Upper lobe of left lung (tissue), 6 donors: ENCODE results near the gene PARP4. TPM values are rescaled to one million over a fixed set of nuclear protein-coding genes. Genes with fewer than 3 reads are reported as not detected.
"Not testable (repeated sequence)": the region's sequence is repeated elsewhere in the genome, so short reads cannot be mapped to it uniquely, and the experiment has no call there.

Experiments
- ATAC-seq, 2 donors: fragments of 200-7000 bp; cut with Tn5 transposase; one replicate each; pipeline ENCODE4 v1.9.1; 2022; ENCODE audit warnings: mild to moderate bottlenecking in 2 of 2, moderate library complexity in 2 of 2; ENCODE audit not compliant: low FRiP score in 2 of 2
- DNase-seq, 2 donors: peaks; one replicate each; pipeline ENCODE4 v3.0.0-alpha.2; 2019 to 2020
- H3K27ac ChIP-seq, 4 donors: fragments of 200-600 bp; sonication (generic); one replicate each; pipeline ENCODE4 v1.5.1; 2016 to 2019
- H3K27me3 ChIP-seq, 4 donors: fragments of 200-600 bp; sonication (generic); one replicate each; pipeline ENCODE4 v1.5.1; 2017 to 2019
- H3K36me3 ChIP-seq, 4 donors: fragments of 200-600 bp; sonication (generic); one replicate each; pipeline ENCODE4 v1.5.1; 2016 to 2019
- H3K4me1 ChIP-seq, 4 donors: fragments of 200-600 bp; sonication (generic); one replicate each; pipeline ENCODE4 v1.5.1; 2018 to 2019
- H3K4me3 ChIP-seq, 4 donors: fragments of 200-600 bp; sonication (generic); one replicate each; pipeline ENCODE4 v1.5.1; 2017 to 2019; ENCODE audit warnings: mild to moderate bottlenecking in 2 of 4, moderate library complexity in 1 of 4
- H3K9me3 ChIP-seq, 4 donors: fragments of 200-600 bp; sonication (generic); one replicate each; pipeline ENCODE4 v1.5.1; 2018 to 2019
- EP300 ChIP-seq, 4 donors: sonication (generic); formaldehyde crosslinking; IDR thresholded peaks; one replicate each; pipeline ENCODE4 v1.5.1; 2017; ENCODE audit warnings: antibody characterized with exemption in 4 of 4, control low read depth in 2 of 4
- POLR2A ChIP-seq, 4 donors: fragments of 450-650 bp; IDR thresholded peaks; one replicate each; pipeline ENCODE4 v1.5.1; 2016 to 2017; ENCODE audit warnings: antibody characterized with exemption in 4 of 4, mild to moderate bottlenecking in 2 of 4
- POLR2AphosphoS5 ChIP-seq, 2 donors: sonication (generic); formaldehyde crosslinking; IDR thresholded peaks; one replicate each; pipeline ENCODE4 v1.5.1; 2017; ENCODE audit warnings: antibody characterized with exemption in 2 of 2
- WGBS, 2 donors: methylation state at CpG; one replicate each; pipeline ENCODE4 v1.1.5; 2017 to 2018; 5-methylcytosine and 5-hydroxymethylcytosine counted together
- total RNA-seq, 6 donors: library from RNA; depleted of rRNA in 4 of 6; stranded (reverse); fragments of >200 nt in 4 of 6; gene quantifications; one replicate each; pipeline versions ENCODE4 v1.1.0 to v1.2.1, GENCODE V29; 2016 to 2021
- TF ChIP-seq, protein P1 (sequence below), 6 experiments: fragments of 450-650 bp in 4 of 6; fragments of 200-600 bp in 2 of 6; sonication (generic) in 2 of 6; IDR thresholded peaks; one replicate each; pipeline ENCODE4 v1.5.1; 2016 to 2019; ENCODE audit warnings: antibody characterized with exemption in 6 of 6
- donor health status: DM: no; HTN: no; CAD: no; lungs with moderate emphysema.
- donor health status: DM: no; HTN: yes; CAD: no; lungs with severe emphysema.

Gene PARP4
- total RNA-seq, 6 donors from 2014 or later: 63.7 to 89.1 (median 83.5) TPM

DNA sequence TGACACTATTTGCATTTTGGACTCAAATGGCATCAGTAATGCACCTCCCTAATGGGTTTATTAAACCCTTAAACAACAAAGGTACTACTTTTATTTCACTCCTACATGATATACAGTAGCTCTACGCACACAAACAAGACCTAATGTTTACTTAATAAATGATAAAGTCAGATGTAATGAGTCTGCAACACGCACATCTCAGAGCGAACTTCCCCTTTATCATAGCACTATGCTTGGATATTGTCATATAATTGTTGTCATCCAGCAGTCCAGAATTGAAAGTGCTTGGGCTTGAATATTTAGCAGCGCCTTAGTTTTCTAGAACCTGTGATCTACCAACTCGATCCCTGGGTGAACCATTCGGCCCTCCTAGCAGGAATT is 772 bp downstream of the PARP4 start:
- peak overlapping the region; percentile 97 to 98 (median 97) for H3K27ac ChIP-seq
- 0 to 1% methylated on average over 6 of the region's 6 CpGs for WGBS, 2 donors
- DNase-seq (peak in 1 of 2 donors; percentile 42), ATAC-seq (peak in 1 of 2 donors; percentile 48)
- peaks cover 0 to 4% (median under 1%) of the 10 kb centered on the region in 4 donors for H3K36me3 ChIP-seq
- TF ChIP-seq, protein P1, sequence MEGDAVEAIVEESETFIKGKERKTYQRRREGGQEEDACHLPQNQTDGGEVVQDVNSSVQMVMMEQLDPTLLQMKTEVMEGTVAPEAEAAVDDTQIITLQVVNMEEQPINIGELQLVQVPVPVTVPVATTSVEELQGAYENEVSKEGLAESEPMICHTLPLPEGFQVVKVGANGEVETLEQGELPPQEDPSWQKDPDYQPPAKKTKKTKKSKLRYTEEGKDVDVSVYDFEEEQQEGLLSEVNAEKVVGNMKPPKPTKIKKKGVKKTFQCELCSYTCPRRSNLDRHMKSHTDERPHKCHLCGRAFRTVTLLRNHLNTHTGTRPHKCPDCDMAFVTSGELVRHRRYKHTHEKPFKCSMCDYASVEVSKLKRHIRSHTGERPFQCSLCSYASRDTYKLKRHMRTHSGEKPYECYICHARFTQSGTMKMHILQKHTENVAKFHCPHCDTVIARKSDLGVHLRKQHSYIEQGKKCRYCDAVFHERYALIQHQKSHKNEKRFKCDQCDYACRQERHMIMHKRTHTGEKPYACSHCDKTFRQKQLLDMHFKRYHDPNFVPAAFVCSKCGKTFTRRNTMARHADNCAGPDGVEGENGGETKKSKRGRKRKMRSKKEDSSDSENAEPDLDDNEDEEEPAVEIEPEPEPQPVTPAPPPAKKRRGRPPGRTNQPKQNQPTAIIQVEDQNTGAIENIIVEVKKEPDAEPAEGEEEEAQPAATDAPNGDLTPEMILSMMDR (IDR thresholded peaks at IDR 0.05): no peak
- TF ChIP-seq POLR2AphosphoS5 (IDR thresholded peaks at IDR 0.05): no peak
- peak overlapping the region; percentile 75 to 91 (median 80) for H3K4me3 ChIP-seq
- peaks cover 12 to 28% (median 14%) of the 10 kb centered on the region in 4 donors for H3K4me1 ChIP-seq
- H3K9me3 ChIP-seq: no peaks in the 10 kb centered on the region
- no peaks in the 10 kb centered on the region for H3K27me3 ChIP-seq

DNA sequence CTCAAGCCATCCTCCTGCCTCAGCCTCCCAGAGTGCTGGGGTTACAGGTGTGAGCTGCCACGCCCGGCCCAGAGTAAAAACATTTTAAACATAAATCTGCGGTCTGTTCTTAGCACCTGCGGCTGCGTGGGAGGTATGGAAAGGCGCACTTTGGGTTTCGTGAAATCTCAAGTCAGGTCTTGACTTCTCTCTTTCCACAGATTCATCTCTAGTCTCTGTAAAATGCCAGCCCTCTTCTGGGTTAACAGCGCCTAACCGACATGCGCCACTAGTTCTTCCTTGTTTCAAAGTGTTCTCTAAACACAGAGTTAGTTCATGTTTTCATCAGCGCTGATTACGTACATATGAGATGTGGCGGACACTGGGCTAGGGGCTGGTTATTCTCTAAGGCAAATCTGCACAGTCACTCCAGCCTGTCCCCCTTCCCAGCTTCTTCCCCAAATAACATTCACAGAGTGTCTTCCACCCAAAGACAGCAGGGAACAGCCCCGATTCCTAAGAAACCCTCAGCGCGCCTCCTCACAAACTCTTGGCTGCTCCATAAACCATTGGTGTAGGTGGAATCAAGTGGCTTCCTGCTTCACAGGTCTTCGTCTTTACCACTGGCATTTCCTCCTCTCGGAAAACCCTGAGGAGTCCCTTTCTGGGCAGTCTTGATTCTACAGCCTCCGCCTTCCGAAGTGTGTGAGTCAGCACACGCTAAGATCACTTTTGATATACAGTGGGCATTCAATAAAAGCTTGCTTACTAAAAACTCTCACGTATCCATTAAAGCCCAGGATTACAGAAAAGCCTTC is 1.4 kb downstream of the PARP4 start:
- TF ChIP-seq POLR2AphosphoS5 (IDR thresholded peaks at IDR 0.05) (peak in 1 of 2 donors; percentile 2), EP300 (IDR thresholded peaks at IDR 0.05) (no peak), POLR2A (IDR thresholded peaks at IDR 0.05) (peak in 2 of 4 donors; percentile 16 to 68)
- TF ChIP-seq, protein P1 (IDR thresholded peaks at IDR 0.05): peak in 1 of 6 experiments; percentile 11
- H3K27ac ChIP-seq: peak overlapping the region; percentile 97 to 98 (median 97)
- ATAC-seq (peak; percentile 58 to 73), DNase-seq (peak in 1 of 2 donors; percentile 70)
- peaks cover 2 to 4% (median 4%) of the 10 kb centered on the region in 4 donors for H3K36me3 ChIP-seq
- H3K9me3 ChIP-seq: no peaks in the 10 kb centered on the region
- WGBS, 2 donors: 38 to 45% methylated on average over 22 of the region's 22 CpGs
- peaks cover 12 to 28% (median 14%) of the 10 kb centered on the region in 4 donors for H3K4me1 ChIP-seq
- H3K27me3 ChIP-seq: no peaks in the 10 kb centered on the region
- H3K4me3 ChIP-seq: peak overlapping the region; percentile 75 to 91 (median 80)

DNA sequence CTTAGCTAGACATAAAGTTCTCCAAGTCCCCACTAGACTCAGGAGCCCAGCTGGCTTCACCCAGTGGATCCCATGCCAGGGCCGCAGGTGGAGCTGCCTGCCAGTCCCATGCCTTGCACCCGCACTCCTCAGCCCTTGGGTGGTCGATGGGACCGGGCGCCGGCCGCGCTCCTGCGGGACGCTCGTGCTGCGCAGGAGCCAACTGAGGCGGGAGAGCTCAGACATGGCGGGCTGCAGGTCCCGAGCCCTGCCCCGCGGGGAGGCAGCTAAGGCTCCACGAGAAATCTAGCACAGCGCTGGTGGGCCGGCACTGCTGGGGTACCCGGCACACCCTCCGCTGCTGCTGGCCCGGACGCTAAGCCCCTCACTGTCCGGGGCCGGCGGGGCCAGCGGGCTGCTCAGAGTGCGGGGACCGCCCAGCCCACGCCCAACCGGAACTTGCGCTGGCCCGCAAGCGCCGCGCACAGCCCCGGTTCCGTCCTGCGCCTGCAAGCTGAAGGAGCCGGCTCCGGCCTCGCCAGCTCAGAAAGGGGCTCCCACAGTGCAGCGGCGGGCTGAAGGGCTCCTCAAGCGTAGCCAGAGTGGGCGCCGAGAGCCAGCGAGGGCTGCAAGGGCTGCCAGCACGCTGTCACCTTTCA is 5.8 kb downstream of the PARP4 start:
- H3K4me3 ChIP-seq: no peak overlapping the region
- H3K36me3 ChIP-seq: peaks cover 2 to 12% (median 8%) of the 10 kb centered on the region in 4 donors
- no peak overlapping the region for H3K27ac ChIP-seq
- DNase-seq: peak in 1 of 2 donors; percentile 83
- H3K27me3 ChIP-seq: no peaks in the 10 kb centered on the region
- no peaks in the 10 kb centered on the region for H3K9me3 ChIP-seq
- WGBS, 2 donors: 97 to 100% methylated on average over 1 to 38 of the region's 50 CpGs
- peaks cover 12 to 50% (median 18%) of the 10 kb centered on the region in 4 donors for H3K4me1 ChIP-seq
- no peak for ATAC-seq
- no peak for TF ChIP-seq POLR2AphosphoS5 (IDR thresholded peaks at IDR 0.05)
- TF ChIP-seq, protein P1 (IDR thresholded peaks at IDR 0.05): no peak
- no peak for TF ChIP-seq POLR2A (IDR thresholded peaks at IDR 0.05)
- TF ChIP-seq EP300 (IDR thresholded peaks at IDR 0.05): no peak

DNA sequence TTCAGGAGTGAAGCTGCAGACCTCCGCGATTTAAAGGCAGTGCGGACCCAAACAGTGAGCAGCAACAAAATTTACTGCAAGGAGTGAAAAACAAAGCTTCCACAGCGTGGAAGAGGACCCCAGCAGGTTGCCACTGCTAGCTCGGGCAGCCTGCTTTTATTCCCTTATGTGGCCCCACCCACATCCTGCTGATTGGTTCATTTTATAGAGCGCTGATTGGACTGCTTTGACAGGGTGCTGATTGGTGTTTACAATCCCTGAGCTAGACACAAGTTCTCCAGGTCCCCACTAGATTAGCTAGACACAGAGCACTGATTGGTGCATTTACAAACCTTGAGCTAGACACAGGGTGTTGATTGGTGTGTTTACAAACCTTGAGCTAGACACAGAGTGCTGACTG is 6.3 kb downstream of the PARP4 start:
- Histone ChIP-seq H3K36me3 (peaks cover 2 to 13% (median 10%) of the 10 kb centered on the region in 4 donors), H3K4me1 (peaks cover 9 to 45% (median 15%) of the 10 kb centered on the region in 4 donors)
- 96 to 98% methylated on average over 6 of the region's 6 CpGs for WGBS, 2 donors
- not testable (repeated sequence) for H3K27me3 ChIP-seq, H3K27ac ChIP-seq, H3K9me3 ChIP-seq, ATAC-seq, H3K4me3 ChIP-seq, DNase-seq

DNA sequence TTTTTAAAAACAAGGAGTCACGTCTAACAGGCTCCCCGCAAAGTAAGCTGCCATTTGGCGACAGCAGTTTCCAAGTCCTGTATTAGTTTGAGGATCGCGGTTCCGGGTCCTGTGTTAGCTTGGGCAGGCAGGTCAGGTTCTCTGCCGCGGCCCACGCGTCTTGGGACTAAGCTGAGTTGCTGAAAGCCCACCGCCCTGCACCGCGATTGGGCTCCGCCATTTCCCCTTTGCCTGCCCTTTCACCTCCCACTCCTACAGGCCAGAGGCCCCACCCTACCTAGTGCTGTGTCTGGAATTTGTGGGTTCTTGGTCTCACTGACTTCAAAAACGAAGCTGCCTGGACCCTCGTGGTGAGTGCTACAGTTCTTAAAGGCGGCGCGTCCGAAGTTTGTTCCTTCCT is 6.8 kb downstream of the PARP4 start:
- no peaks in the 10 kb centered on the region for H3K27me3 ChIP-seq
- ATAC-seq (peak in 1 of 2 donors; percentile 23), DNase-seq (peak in 1 of 2 donors; percentile 49)
- WGBS, 2 donors: 96 to 98% methylated on average over 20 of the region's 20 CpGs
- no peaks in the 10 kb centered on the region for H3K9me3 ChIP-seq
- TF ChIP-seq EP300 (IDR thresholded peaks at IDR 0.05): no peak
- peaks cover 2 to 18% (median 11%) of the 10 kb centered on the region in 4 donors for H3K36me3 ChIP-seq
- H3K27ac ChIP-seq: peak overlapping the region in 1 of 4 donors; percentile 45
- no peak overlapping the region for H3K4me3 ChIP-seq
- peaks cover 5 to 40% (median 9%) of the 10 kb centered on the region in 4 donors for H3K4me1 ChIP-seq
